Fibroblast of mammary gland (primary cell): ENCODE data around the gene PAQR5.

ENCODE experiments used
- DNase-seq: peaks from one replicate; pipeline ENCODE4 v3.0.0-alpha.2; 2010; ENCODE audit warnings: low read depth
- H3K4me3 ChIP-seq: 2 replicates; pipeline ENCODE4 v1.5.1; 2011; ENCODE audit warnings: low read depth, mild to moderate bottlenecking, low read length, moderate library complexity; ENCODE audit not compliant: control insufficient read depth
- TF ChIP-seq, protein P1 (sequence below): conservative IDR thresholded peaks from 2 replicates; pipeline ENCODE4 v1.5.1; 2011; ENCODE audit warnings: low read depth, low read length, inconsistent platforms; ENCODE audit not compliant: control insufficient read depth, insufficient read depth

The PAQR5 gene

DNA sequence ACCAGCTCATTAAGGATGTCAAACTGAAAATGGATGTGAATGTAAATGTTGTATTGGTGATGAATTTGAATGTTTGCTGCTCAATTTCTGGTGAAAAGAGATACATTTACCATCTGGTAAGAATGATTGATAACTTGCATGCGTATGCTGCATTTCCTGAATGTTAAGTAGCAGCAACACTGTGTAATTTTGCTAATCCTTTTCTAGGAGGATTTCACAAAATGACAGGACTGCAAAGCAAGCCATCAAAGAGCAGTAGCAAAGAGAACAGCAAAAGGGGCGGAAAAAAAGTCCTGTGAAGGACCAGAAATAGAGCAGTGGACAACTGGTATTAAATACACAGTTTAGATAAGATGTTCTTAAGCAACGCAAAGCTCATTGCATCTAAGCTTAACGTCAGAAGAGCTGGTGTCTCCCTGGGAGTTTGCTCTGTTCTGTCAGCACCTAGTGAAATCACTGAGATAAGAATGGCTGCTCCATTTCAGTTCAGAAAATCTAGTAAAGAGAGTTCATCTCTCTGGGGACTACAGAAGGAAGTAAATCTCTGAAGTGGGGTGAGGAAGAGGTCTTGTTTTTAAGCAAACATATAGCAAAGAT, 23.5 kb upstream of the PAQR5 start:
- TF ChIP-seq, protein P1, sequence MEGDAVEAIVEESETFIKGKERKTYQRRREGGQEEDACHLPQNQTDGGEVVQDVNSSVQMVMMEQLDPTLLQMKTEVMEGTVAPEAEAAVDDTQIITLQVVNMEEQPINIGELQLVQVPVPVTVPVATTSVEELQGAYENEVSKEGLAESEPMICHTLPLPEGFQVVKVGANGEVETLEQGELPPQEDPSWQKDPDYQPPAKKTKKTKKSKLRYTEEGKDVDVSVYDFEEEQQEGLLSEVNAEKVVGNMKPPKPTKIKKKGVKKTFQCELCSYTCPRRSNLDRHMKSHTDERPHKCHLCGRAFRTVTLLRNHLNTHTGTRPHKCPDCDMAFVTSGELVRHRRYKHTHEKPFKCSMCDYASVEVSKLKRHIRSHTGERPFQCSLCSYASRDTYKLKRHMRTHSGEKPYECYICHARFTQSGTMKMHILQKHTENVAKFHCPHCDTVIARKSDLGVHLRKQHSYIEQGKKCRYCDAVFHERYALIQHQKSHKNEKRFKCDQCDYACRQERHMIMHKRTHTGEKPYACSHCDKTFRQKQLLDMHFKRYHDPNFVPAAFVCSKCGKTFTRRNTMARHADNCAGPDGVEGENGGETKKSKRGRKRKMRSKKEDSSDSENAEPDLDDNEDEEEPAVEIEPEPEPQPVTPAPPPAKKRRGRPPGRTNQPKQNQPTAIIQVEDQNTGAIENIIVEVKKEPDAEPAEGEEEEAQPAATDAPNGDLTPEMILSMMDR, result no peak
- no peak for DNase-seq
- H3K4me3 ChIP-seq, result no peak overlapping the region

DNA sequence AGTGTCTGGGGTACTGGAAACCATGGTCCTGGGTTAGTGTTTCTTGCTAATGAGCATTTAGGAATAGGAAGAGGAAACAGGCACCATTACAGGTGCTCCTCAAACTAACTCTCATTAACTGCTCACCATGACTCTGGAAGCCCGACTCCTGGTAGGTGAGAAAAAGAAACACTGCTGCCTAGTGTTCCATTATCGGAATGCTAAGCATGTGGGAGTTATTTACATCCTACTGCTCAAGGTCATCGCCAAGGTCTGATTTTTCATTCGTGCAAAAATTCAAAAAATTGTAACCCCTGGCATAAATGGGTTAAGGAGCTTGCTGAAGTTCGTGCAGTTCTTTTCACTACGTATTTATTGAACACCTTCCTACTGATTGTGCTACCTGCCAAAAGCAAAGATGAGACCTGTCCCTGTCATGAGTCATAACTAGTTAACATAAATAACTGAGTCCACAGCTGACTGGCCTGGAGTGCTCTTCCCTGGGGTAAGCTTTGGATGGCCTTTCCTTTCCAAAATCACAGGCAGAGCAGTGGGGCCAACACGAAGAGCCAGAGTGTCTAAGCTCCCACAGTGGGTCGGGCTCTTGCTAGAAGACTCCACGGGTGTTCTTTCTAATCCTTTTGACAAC, 22.7 kb upstream of the PAQR5 start:
- no peak for DNase-seq
- H3K4me3 ChIP-seq, result no peak overlapping the region
- TF ChIP-seq, protein P1, result no peak

DNA sequence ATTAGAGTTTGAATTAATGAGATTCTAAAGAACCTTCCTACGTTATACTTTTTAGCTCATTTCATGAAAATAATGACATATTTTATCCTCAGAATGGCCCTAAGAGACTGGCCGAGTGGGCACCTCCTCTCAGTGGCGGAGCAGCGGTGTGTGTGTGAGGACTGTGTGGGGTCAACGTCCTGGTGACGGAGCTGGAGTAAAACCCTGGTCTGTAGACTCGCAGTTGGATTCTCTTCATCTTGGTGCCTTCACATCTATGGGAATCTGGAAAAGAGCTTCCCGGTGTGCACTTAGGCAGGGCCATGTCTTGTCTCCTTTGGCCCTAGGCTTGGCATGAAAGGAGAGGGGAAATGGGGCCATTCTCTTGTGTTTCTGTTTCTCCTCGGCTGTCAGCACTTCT, 21.4 kb upstream of the PAQR5 start:
- TF ChIP-seq, protein P1, result no peak
- H3K4me3 ChIP-seq, result no peak overlapping the region

DNA sequence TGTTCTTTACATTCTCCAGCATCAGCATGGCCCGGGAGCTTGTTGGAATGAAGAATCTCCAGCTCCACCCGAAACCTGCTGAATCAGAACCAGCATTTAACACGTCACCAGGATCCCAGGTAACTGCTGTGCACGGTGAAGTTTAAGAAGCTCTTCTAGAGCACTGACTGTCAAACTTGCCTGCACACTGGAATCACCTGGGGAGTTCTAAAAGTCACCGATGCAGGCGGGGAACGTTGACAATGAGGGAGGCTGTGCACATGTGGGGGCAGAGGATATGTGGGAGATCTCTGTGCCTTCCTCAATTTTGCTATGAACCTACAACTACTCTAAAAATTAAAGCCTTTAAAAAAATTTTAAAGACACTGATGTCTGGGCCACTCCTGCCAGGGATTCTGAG, 19.1 kb upstream of the PAQR5 start:
- H3K4me3 ChIP-seq, result no peak overlapping the region
- no peak for DNase-seq
- TF ChIP-seq, protein P1, result no peak

More for the DNA sequence above, 21.4 kb upstream of the PAQR5 start:
- no peak for DNase-seq

DNA sequence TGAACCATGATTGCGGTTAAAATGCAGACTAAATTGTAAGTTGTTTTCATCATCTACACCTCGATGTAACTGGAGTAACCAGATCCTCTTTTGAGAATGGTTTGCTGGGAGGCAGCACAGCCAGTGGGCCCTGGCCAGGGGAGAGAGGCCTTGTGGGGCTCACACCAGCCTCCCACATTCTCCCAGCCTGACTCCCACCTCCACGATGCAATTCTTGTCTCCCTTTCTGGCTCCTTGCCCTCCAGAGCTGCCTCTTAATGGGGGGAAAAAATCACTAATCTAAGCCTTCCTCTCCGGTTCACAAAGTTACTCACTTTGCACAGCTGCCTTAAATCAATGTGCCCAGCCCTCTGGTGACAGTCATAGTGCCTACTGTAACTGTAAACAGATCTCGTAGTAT, 17.9 kb upstream of the PAQR5 start:
- no peak overlapping the region for H3K4me3 ChIP-seq
- DNase-seq, result no peak
- TF ChIP-seq, protein P1, result no peak

DNA sequence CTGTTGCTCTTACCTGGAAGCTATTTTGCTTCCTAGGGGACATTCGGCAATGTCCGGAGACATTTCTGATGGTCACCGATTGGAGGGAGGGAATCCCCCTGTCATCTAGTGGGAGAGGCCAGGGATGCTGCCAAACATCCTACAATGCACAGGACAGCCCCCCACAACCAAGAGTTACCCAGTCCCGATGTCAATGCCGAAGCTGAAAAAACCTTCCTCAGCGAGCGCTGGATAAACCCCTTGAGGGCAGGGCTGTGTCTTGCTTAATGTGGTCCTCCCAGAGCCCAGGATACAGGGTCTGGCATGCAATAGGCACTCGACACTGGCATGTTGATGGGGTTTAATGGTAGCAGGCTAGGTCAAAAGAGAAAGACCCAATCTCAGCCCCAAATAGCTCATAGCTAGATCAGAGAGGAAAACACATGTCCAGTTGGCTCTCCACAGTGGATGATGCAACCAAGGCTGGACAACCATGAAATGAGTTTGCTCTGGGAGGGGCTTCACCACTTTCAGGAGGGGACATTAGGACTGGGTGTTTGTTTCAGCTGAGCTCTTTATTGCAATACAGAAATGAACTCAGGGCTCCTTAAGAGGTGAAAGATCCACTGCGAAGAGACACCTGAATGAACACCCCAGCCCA, 16.5 kb upstream of the PAQR5 start:
- no peak for DNase-seq
- TF ChIP-seq, protein P1, result no peak
- no peak overlapping the region for H3K4me3 ChIP-seq

DNA sequence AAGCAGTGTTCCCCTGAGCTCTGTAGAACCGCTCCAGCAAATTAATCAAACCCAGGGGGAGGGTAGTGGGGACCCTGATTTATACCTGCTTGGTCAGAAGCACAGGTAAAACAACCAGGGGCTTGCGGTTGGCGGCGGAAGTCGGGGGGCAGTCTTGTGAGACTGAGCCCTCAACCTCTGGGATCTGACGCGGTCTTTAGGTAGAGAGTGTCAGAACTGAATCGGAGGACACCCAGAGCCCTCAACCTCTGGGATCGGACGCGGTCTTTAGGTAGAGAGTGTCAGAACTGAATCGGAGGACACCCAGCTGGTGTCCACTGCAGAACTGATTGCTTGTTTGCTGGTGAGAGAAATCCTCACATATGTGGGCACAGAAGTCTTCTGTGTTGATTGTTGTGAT, 12.9 kb upstream of the PAQR5 start:
- TF ChIP-seq, protein P1, result no peak
- no peak for DNase-seq
- H3K4me3 ChIP-seq, result no peak overlapping the region
